Trophoblast cell (in vitro differentiated cells and primary cell): Measurements from ENCODE around the gene RAN.
A peak's percentile ranks its signal among the peaks of the same experiment; 100 is the strongest.

Source experiments
- DNase-seq, 2 donors: peaks; one replicate each; pipeline ENCODE4 v3.0.0-alpha.2; 2016
- H2AFZ ChIP-seq: 2 replicates; pipeline ENCODE4 v1.6.1; 2013; ENCODE audit warnings: low read length, moderate library complexity, mild to moderate bottlenecking; ENCODE audit not compliant: insufficient read depth, poor library complexity
- H2AK5ac ChIP-seq: 2 replicates; pipeline ENCODE4 v1.6.1; 2013; ENCODE audit warnings: mild to moderate bottlenecking, low read length
- H2BK120ac ChIP-seq: 2 replicates; pipeline ENCODE4 v1.6.1; 2013; ENCODE audit warnings: low read length, mild to moderate bottlenecking, moderate library complexity; ENCODE audit not compliant: insufficient read depth, poor library complexity
- H2BK12ac ChIP-seq: 2 replicates; pipeline ENCODE4 v1.6.1; 2013; ENCODE audit warnings: mild to moderate bottlenecking, low read length, moderate library complexity
- H2BK5ac ChIP-seq: 2 replicates; pipeline ENCODE4 v1.6.1; 2013; ENCODE audit warnings: low read length, low read depth, moderate library complexity, mild to moderate bottlenecking; ENCODE audit not compliant: poor library complexity
- H3K14ac ChIP-seq: 2 replicates; pipeline ENCODE4 v1.6.1; 2013; ENCODE audit warnings: mild to moderate bottlenecking, low read length
- H3K18ac ChIP-seq: 2 replicates; pipeline ENCODE4 v1.6.1; 2013; ENCODE audit warnings: mild to moderate bottlenecking, low read length
- H3K23ac ChIP-seq: 2 replicates; pipeline ENCODE4 v1.6.1; 2013; ENCODE audit warnings: low read length
- H3K27ac ChIP-seq: 2 replicates; pipeline ENCODE4 v1.5.1; 2013; ENCODE audit warnings: low read depth, mild to moderate bottlenecking, inconsistent platforms, low read length, moderate library complexity
- H3K27me3 ChIP-seq: 2 replicates; pipeline ENCODE4 v1.6.1; 2013; ENCODE audit warnings: inconsistent platforms, mild to moderate bottlenecking, low read length, moderate library complexity; ENCODE audit not compliant: insufficient read depth
- H3K36me3 ChIP-seq, 2 experiments: 1 replicate in 1 of 2; 2 replicates in 1 of 2; pipeline ENCODE4 v1.6.1; 2013; ENCODE audit warnings: low read length in 2 of 2, mild to moderate bottlenecking in 2 of 2, moderate library complexity in 1 of 2; ENCODE audit not compliant: insufficient read depth in 2 of 2, control insufficient read depth in 1 of 2
- H3K4ac ChIP-seq: 2 replicates; pipeline ENCODE4 v1.6.1; 2013; ENCODE audit warnings: low read depth, mild to moderate bottlenecking, low read length, moderate library complexity
- H3K4me1 ChIP-seq, 2 experiments: 1 replicate in 1 of 2; 2 replicates in 1 of 2; pipeline ENCODE4 v1.6.1; 2013; ENCODE audit warnings: low read length in 2 of 2, mild to moderate bottlenecking in 2 of 2, moderate library complexity in 1 of 2; ENCODE audit not compliant: insufficient read depth in 2 of 2, control insufficient read depth in 1 of 2
- H3K4me2 ChIP-seq: 2 replicates; pipeline ENCODE4 v1.6.1; 2013; ENCODE audit warnings: inconsistent platforms, mild to moderate bottlenecking, low read length, moderate library complexity
- H3K4me3 ChIP-seq: 2 replicates; pipeline ENCODE4 v1.5.1; 2013; ENCODE audit warnings: mild to moderate bottlenecking, low read depth, low read length, inconsistent platforms
- H3K79me1 ChIP-seq: one replicate; pipeline ENCODE4 v1.6.1; 2013; ENCODE audit warnings: low read length
- H3K79me2 ChIP-seq: 2 replicates; pipeline ENCODE4 v1.6.1; 2013; ENCODE audit warnings: low read length, mild to moderate bottlenecking; ENCODE audit not compliant: control insufficient read depth, insufficient read depth, poor library complexity
- H3K9ac ChIP-seq: 2 replicates; pipeline ENCODE4 v1.6.1; 2013; ENCODE audit warnings: mild to moderate bottlenecking, low read length
- H3K9me3 ChIP-seq: 2 replicates; pipeline ENCODE4 v1.6.1; 2013; ENCODE audit warnings: low read depth, mild to moderate bottlenecking, control low read depth, inconsistent platforms, low read length; ENCODE audit not compliant: insufficient read depth
- H4K12ac ChIP-seq: 2 replicates; pipeline ENCODE4 v1.6.1; 2013; ENCODE audit warnings: low read depth, mild to moderate bottlenecking, low read length, moderate library complexity
- H4K8ac ChIP-seq: 2 replicates; pipeline ENCODE4 v1.6.1; 2013; ENCODE audit warnings: low read depth, mild to moderate bottlenecking, low read length, moderate library complexity
- H4K91ac ChIP-seq: one replicate; pipeline ENCODE4 v1.6.1; 2013; ENCODE audit warnings: low read depth, mild to moderate bottlenecking, low read length, moderate library complexity
- WGBS: extraction: QIAGEN DNeasy Blood & Tissue Kit; methylation state at CpG from one replicate; pipeline ENCODE4 v1.1.7; 2013; ENCODE audit warnings: missing lambda C conversion rate; ENCODE audit not compliant: insufficient read length, insufficient coverage; ENCODE audit errors: extremely low coverage; 5-methylcytosine and 5-hydroxymethylcytosine counted together

RAN gene

GRCh38 chr12:130917607-130918006, 45.7 kb downstream of the RAN start:
- Histone ChIP-seq H4K91ac (no peak overlapping the region), H3K36me3 (no peaks in the 10 kb centered on the region), H2BK12ac (no peak overlapping the region), H3K14ac (no peak overlapping the region), H3K4ac (no peak overlapping the region), H3K4me2 (no peak overlapping the region), H3K27me3 (no peaks in the 10 kb centered on the region), H3K79me2 (no peaks in the 10 kb centered on the region), H2BK120ac (no peak overlapping the region), H3K27ac (no peak overlapping the region), H3K18ac (no peak overlapping the region), H3K9me3 (no peaks in the 10 kb centered on the region), H2AFZ (no peak overlapping the region), H3K4me3 (no peak overlapping the region), H4K8ac (no peak overlapping the region), H4K12ac (no peak overlapping the region), H2BK5ac (no peak overlapping the region), H3K4me1 (no peaks in the 10 kb centered on the region), H3K23ac (no peak overlapping the region), H2AK5ac (no peak overlapping the region), H3K9ac (no peak overlapping the region), H3K79me1 (no peaks in the 10 kb centered on the region)
- no peak for DNase-seq
- WGBS: no CpG with 5 or more reads among the region's 13 CpGs

- Histone ChIP-seq H3K9me3 (no peaks in the 10 kb centered on the region), H3K9ac (no peak overlapping the region), H3K27ac (no peak overlapping the region), H3K4me2 (no peak overlapping the region), H3K4me1 (no peaks in the 10 kb centered on the region), H3K14ac (no peak overlapping the region), H4K91ac (no peak overlapping the region), H3K4me3 (no peak overlapping the region), H3K79me1 (no peaks in the 10 kb centered on the region), H3K18ac (no peak overlapping the region), H2BK12ac (no peak overlapping the region), H4K12ac (no peak overlapping the region), H2BK120ac (no peak overlapping the region), H3K4ac (no peak overlapping the region), H3K27me3 (no peaks in the 10 kb centered on the region), H4K8ac (no peak overlapping the region), H3K79me2 (no peaks in the 10 kb centered on the region), H2BK5ac (no peak overlapping the region), H3K36me3 (no peaks in the 10 kb centered on the region), H2AFZ (no peak overlapping the region), H2AK5ac (no peak overlapping the region), H3K23ac (no peak overlapping the region)
- no peak for DNase-seq
- no CpG with 5 or more reads among the region's 1 CpG for WGBS
Observed at GRCh38 chr12:130919086-130919485, 47.2 kb downstream of the RAN start.

- no CpG with 5 or more reads among the region's 15 CpGs for WGBS
- Histone ChIP-seq H4K91ac (no peak overlapping the region), H2BK5ac (no peak overlapping the region), H3K14ac (no peak overlapping the region), H2AK5ac (no peak overlapping the region), H3K4me2 (no peak overlapping the region), H3K4me3 (no peak overlapping the region), H4K8ac (no peak overlapping the region), H2BK12ac (no peak overlapping the region), H3K27me3 (no peaks in the 10 kb centered on the region), H3K79me1 (no peaks in the 10 kb centered on the region), H3K4ac (no peak overlapping the region), H3K9ac (no peak overlapping the region), H3K4me1 (no peaks in the 10 kb centered on the region), H4K12ac (no peak overlapping the region), H3K23ac (no peak overlapping the region), H3K79me2 (no peaks in the 10 kb centered on the region), H2AFZ (no peak overlapping the region), H3K36me3 (no peaks in the 10 kb centered on the region), H3K27ac (no peak overlapping the region), H3K18ac (no peak overlapping the region), H3K9me3 (no peaks in the 10 kb centered on the region), H2BK120ac (no peak overlapping the region)
- DNase-seq: no peak
Observed at GRCh38 chr12:130920119-130920703, 48.3 kb downstream of the RAN start.

DNA sequence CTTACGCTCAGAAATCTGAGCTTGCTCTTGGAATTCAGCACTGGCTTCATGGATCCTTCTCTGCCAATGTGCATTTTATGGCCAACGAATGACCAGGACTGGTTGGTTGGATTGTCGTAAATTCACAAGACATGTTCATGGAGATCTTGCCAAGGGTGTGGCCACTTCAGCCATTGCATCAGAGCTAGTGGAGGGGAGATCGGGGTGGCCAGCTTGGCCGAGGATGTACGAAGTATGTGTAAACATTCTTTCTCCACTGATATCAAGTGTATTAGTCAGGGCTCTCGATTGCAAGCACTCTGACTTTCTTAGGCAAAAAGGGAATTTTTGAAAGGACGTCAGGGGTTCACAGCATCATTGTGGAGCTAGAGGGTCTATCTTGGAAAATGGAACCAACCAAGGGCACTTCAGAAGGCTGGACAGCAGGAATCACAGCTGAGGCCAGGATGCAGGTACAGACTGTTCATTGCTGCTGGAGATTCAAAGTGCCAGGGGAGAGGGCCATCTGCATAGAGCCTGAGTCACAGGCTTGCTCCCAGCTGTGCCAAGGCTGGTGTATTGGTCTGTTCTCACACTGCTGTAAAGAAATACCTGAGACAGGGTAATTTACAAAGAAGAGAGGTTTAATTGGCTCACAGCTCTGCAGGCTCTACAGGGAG, 49.0 kb downstream of the RAN start:
- Histone ChIP-seq H3K4me2 (no peak overlapping the region), H4K12ac (no peak overlapping the region), H3K9ac (no peak overlapping the region), H3K9me3 (no peaks in the 10 kb centered on the region), H3K14ac (no peak overlapping the region), H3K4ac (no peak overlapping the region), H2AFZ (no peak overlapping the region), H3K79me2 (no peaks in the 10 kb centered on the region), H2AK5ac (no peak overlapping the region), H4K8ac (no peak overlapping the region), H3K23ac (no peak overlapping the region), H3K27me3 (no peaks in the 10 kb centered on the region), H2BK12ac (no peak overlapping the region), H3K4me1 (no peaks in the 10 kb centered on the region), H2BK5ac (no peak overlapping the region), H2BK120ac (no peak overlapping the region), H3K36me3 (no peaks in the 10 kb centered on the region), H3K79me1 (no peaks in the 10 kb centered on the region), H3K4me3 (no peak overlapping the region), H3K27ac (no peak overlapping the region), H3K18ac (no peak overlapping the region), H4K91ac (no peak overlapping the region)
- whole genome bisulfite sequencing: no CpG with 5 or more reads among the region's 8 CpGs
- peak in 1 of 2 donors; percentile 12 for DNase-seq
